G401.6 (cell line): ENCODE data around the gene LUZP2.

Source experiments
- FAIRE-seq: peaks from 2 replicates; lab custom pipeline; 2012; peaks lifted over from hg19 to GRCh38; lab: Jason Lieb, UNC

The LUZP2 gene

DNA sequence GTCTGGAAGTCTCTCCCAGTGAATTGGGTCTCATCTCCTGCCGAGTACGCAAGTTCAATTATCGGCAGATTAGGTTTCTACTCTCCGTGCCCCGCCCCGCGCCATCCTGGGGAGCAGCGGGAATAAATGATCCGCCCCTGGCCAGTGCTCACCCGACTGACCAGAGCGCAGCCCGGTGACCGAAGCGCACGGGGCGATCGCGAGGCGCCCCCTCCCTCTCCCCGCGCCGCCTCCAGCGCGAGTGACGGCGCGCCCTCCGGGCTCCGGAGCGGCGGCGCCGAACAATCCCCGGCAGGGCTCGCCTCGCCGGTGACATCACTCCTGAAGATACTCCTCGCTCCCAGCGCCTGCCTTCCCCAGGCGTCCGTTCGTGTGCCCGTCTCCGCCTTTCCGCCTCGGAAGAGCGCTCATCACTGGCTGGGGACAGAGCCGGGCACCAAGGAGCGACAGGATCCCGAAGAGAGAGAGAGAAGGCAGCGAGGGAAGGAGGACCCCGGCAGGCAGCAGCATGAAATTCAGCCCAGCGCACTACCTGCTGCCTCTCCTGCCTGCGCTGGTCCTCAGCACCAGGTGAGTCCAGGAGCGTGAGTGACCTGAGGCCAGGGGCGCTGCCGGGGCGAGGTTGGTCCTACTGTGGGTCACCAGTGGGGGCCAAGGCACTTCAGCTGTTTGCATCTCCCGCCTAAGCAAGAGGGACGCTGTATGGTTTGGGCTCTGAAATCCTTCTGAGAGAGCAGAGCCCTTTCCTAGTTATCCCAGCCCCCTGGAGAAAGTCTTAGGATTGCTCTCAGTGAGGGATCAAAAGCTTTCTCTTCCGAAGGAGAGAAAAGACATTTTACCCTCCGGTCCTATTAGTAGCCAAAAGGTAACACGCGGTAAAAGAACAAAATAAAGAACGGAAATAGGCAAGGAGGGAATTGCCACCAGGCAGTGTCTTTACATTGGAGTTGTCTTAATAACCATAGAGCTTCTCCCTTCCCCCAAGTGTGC, at the start of gene LUZP2:
LUZP2 (plus strand) TSS at position 318 of the 990 bp plus-strand sequence.
- no peak for FAIRE-seq

DNA sequence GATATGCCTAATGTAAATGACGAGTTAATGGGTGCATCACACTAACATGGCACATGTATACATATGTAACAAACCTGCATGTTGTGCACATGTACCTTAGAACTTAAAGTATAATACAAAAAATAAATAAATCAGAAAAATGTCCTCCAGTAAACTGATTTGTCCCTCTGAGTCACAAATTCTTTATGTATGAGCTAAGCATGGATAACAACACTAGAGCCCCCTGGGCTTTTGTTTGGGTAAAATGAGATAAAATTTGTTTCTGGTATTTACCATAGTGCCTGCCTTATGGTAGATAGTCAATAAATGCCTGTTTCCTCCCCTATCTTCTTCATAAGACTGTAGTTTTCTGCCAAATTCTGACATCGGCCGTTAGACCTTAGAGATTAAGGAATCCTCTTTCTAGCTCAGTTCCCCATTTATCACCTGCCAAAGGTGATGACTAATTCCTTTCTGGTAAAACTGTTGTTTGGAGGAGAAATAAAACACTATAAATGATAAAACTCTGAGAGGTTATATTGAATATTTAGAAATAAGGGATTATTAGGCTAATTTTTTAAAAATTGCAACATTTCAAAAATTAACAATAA, 43.6 kb upstream of the LUZP2 start:
- FAIRE-seq, result no peak

DNA sequence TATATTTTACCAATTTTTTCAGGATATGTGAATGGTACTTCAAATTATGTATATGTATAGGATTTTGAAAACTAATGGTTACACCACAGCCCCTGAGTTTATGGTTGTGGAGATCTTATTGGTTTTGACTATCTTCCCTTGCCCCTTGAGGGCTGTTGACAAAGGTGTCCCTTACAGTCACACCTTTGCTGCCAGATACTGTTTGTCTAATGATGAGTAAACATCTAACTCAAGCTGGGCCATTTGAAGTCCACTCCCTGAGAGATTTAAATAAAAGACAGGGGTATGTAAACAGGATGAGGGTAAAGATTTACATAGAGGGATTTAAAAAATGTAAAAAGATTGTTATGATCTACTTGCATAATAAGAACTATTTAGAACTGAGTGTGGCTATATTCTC, 38.9 kb upstream of the LUZP2 start:
- no peak for FAIRE-seq

DNA sequence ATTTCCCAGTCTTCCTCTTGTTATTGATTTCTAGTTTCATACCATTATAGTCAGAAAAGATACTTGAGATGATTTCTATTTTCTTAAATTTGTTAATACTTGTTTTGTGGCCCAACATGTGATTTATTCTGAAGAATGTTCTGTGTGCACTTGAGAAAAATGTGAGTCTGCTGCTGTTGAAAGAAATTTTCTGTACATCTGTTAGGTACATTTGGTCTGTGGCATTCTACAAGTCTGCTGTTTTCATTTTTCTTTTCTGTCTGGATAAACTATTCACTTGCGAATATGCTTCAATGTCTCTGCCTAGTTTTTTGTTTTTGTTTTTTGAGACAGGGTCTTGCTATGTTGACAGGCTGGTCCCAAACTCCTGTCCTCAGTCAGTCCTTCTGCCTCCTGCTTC, 26.4 kb upstream of the LUZP2 start:
- FAIRE-seq, result no peak

DNA sequence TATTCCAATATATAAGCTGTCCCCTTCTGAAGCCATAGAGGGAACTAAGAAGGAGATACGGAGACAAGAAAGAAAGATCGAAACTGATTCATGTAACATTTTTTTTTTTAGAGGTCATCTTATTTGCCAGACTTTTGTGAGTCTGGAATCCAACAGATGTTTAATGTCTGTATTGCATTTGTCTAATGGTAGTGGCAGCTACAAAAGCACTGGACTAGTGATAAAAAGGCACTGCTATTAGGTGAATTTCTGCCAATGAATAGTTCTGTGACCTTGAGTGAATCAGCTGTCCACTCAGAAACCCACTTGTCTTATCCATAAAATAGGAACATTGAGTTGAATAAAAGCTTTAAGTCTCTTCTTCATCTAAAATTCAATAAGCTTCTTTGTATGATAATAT, 25.8 kb upstream of the LUZP2 start:
- no peak for FAIRE-seq

DNA sequence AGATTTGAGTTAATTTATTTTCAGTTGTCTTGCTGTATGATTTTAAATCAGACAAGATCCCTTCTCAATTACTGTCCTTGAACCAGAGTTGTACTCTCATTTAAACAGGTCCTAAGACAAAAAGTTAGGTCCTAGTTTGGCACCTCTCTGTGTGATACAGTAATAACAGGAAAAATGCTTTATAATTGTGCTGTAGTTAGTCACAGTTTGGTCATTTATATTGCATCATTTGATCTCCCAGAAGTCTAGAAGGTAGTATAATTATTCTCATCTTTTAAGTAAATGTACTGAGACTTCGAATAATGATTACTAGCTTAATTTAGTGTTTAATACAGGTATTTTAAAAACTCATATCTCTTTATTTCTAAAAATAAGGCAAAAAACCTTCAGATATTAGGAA, 18.1 kb upstream of the LUZP2 start:
- FAIRE-seq, result no peak

DNA sequence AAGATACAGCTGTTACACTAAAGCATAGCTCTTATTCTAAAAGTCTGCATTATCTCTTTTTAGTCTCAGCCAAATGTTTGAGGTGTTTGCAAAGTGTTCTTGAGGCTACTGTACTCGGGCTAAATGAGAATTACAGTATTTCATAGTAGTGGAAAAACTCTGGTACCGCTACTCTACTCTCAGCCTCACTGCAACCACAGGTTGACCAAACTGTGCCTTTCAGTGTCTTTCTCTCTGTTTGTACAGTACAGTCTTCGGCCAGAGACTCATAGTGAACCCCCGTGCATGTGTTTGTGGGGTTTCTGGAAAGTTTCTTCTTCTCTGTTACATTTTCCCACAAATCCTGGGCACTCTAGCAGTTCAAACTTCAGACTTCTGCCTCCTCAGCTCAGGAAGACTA, 7.4 kb upstream of the LUZP2 start:
- no peak for FAIRE-seq

DNA sequence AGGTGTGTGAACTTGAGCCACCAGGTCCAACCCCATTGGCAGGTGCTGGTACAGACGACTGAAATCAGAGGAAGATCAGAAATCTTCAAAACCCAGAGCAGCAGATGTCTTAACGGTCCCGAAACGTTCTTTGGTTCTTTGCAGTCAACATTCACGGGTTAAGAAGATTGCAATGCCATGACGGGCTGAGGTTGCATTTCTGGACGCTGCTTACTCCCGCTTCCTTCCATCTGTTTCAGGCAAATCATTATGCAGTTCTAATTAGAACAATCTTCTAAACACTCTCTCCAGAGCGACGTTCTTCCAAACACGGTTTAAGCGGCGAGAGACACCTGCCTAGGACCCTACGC, 492 bp upstream of the LUZP2 start:
- FAIRE-seq, result no peak

DNA sequence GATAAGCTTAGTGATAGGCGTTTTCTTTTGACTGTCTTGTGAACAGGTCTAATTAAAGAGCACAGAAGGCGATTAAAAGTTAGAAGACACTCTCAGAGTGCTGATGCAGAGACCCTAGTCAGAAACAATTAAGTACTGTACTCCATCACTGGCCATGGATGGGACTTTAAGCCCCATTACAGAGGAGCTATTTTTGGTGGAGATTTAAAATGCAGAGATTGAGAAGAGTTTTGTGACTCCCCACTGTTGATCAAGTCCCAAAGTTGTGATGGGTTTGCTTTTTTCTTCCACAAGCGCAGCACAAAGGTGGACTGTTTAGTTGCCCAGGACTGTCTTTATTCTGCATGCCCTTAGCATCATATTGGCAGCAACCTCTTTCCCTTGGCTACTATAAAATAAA, 978 bp downstream of the LUZP2 start:
- FAIRE-seq, result no peak

DNA sequence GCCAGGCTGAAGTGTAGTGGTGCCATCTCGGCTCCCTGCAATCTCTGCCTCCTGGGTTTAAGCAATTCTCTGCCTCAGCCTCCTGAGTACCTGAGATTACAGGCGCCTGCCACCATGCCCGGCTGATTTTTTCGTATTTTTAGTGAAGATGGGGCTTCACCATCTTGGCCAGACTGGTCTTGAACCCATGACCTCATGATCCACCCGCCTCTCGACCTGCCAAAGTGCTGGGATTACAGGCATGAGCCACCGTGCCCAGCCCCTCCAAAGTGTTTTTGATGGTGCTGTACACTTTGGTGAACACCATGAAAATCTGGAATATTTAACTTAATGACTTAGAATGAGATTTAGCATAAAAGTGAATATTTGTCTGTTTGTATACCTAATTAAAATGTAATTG, 5.6 kb downstream of the LUZP2 start:
- no peak for FAIRE-seq

DNA sequence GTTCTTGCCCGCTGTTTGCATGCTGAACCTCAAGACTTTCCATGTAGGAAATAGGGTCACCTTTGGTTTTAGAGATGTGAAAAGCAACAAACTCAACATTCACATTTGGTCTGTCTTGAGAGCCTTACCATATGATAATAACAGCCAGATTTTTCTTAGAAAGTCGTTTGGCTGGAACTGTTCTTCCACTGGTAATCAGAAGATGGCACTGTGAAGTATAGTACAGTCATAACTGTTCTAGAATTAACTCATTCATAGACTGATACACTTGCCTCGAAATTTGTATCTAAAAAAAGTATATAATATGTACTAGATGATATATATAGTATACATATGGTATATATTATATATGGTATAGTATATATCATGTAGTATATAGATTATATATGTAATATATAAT, 12.3 kb downstream of the LUZP2 start:
- FAIRE-seq, result no peak

DNA sequence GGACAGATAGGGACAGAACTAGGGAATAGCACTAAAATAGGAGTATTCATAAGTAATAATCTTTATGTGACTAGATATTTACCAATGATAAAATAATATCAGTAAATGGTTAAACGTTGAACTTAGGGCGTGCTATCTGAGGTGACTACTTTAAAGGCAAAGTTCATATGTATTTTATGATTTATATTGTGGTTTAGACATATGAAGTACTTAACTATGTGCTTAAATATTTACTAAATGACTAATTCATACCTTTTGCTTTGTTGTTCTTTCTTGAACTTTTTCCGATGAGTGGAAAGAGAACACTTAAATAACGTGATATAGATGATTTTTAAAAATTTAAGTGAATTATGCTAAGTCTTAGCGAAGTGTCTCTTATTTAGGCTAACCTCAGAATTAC, 14.7 kb downstream of the LUZP2 start:
- no peak for FAIRE-seq

DNA sequence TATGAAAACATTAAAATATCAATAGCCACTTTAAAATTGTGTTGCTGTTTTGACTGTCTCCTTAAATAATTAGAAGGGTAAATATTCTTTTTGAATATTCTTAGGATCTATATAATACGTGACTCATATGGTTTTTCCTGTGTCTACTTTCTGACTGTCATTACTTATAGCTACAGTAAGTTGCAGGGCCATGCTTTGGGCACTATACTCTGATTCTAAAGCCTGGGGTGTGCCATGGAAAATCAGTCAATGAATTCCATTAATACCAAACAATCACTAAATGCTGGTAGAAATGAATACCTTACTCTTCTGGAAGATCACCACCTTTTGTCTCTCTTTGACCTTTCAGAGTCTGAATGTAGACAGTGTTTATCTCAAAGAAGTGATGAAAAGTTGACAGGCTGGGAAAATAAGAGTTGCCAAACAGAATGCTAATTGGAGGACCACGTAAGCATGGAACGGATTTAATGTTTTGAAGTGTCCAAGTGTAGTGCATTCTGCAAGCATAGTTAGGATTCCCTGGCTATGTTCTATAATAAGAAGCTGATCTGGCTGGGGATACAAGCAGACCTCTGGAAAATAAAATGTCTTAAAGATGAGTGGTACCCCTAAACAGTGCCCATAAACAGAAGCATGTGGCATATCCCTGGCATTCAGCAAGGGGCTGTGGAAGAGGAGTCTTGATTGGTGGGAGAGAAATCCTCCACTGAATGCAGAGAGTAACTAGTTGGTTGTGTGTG, 16.8 kb downstream of the LUZP2 start:
- FAIRE-seq, result no peak

DNA sequence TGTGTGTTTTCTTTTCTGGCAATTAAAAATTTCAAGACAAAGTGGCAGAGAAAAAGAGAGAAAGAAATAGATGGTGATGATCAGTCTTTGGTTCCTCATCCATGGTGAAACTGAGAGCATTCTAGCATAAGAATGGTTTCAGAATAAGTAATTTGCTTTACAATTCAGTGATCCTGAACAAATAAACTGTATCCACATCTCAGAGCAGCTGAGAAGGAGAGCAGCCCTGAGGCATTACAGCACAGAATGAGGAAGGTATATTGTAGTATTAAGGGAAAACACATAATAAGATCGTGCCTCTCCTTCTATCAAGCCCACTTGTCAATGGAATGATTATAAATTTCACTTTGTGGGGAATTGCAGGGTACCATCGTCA, 17.4 kb downstream of the LUZP2 start:
- FAIRE-seq, result no peak

DNA sequence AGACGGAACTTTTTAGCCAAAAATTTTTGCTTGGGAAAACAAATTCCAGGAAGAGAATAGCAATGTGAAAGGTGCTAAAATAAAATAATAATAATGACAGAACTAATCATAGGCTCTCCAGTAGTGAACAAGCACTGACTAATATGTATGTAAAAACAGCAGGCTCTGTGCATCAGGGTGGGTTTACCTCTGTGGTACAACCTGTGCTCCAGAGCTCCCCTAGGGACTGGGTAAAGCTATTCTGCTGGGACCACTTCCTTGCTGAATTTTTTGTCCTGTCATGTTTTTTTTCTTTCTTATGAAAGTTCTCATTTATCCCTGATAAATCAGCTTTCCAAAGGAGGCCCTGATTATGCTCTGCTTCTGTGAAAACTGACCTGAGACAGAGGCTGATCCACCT, 18.8 kb downstream of the LUZP2 start:
- no peak for FAIRE-seq

DNA sequence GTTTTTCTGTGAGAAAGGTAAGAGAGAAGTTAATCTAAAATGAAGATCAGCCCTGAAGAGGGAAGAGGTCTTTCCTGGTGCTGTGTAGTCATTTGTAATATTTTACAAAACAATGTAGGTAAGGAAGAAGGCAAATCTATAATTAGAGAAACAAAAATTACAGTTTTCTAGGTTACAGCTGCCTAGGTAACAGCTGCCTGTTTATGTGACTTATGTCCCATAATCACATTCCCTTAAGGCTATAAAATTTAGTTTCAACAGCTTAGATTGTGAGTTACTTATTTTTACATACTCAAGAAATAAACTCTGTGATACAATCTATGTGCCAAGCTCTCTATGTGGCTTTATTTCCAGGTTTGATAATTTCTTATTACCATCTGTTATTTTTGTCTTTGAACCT, 19.8 kb downstream of the LUZP2 start:
- FAIRE-seq, result no peak

DNA sequence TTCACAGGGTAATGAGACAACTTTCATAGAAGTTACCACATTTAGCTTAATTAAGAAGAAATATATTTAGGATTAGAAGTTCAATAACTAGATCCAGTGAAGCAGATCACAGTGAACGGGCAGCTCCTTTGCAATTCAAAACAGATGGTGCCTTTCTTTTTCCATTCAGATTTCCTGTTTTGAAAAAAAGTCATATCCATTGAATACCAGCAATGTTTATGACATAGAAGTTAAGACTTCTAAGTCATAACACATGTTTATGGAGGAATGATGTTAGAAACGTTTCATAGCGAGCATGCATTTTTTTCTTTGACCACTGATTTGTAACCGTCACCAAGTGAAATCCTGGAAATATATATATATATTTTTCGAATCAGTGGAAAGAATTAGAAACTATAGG, 24.7 kb downstream of the LUZP2 start:
- FAIRE-seq, result no peak

DNA sequence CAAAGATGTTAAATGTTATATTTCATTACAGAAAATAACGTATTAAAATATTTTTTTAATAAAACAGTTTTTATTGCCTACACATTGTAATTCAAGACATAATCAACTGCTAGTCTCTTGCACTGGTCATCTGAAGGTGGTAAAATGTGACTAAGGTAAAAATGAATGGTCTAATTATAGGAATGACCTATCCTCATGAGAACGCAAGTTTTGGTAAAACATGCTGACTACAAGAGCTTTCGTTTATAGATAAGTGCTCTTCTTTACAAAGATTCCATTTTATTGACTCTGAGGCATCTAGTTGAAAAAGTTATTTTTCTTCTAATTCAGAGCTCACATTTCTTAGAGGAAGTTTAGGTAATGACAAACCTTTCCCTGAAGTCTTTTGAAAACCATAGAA, 27.3 kb downstream of the LUZP2 start:
- FAIRE-seq, result no peak

DNA sequence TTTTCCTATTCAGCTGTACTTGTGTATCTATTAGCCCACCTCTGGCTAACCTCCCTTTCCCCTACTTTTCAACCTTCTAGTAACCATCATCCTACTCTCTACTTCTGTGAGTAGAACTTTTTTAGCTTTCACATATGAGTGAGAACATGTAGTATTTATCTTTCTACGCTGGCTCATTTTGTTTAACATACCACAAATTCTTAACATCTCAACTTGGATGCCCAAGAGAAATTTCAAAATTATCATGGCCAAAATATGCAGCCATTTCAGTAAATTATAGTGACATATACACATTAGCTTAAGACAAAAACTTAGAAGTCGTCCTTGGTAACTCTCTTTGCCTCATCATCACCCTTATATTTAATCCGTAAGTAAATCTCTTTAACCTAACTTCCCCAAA, 34.7 kb downstream of the LUZP2 start:
- FAIRE-seq, result no peak

DNA sequence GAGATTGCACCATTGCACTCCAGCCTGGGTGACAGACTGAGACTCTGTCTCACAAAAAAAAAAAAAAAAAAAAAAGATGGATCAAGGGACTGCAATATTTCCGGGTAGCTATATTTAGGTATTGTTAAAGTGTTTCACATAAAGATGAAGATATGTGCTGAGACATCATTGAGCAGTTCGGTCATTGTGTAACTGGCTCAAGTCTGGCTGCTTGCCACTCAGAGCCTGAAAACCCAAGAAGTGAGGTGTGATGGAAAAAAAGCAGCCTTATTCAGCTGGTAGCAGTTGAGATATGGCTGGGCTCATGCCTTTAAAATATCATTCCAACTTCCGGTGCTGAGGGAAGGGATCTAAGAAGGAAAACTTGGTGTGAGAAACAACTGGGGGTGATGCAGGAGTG, 46.9 kb downstream of the LUZP2 start:
- no peak for FAIRE-seq

DNA sequence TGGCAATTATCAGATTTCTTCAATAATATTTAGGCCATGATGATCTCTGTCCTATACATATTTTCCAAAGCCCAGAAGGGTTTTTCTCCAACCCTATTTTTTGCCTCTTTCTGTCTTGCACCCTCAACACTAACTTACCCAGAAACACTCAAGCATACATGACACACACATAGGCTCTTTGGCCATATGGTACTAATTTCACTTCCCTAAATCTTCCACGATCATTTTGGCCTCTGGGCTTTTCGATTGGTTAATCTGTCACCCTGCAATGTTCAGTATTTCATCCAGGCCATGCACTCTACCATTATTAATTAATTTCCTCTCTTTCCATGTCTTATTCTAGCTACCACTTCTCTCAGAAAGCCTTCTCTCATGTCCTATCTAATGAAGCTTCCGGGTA, 59.8 kb downstream of the LUZP2 start:
- FAIRE-seq, result no peak

DNA sequence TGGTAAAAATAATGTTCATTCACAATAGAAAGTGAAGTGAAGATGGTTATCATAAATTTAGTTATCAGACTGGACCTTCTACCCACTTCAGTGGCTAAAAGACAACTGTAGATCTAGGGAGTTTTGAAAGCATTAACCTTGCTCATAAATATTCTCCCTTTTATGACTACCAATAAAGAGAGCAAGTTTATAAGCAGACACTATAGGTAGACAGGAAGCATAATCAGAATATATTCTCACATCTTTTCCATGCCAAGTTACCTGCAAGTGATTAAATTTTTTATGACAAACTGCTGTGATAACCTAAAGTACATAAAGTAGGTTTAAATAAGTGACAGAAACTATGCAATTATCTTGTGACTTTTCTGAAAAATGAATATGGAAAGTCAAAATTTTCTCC, 62.5 kb downstream of the LUZP2 start:
- no peak for FAIRE-seq

DNA sequence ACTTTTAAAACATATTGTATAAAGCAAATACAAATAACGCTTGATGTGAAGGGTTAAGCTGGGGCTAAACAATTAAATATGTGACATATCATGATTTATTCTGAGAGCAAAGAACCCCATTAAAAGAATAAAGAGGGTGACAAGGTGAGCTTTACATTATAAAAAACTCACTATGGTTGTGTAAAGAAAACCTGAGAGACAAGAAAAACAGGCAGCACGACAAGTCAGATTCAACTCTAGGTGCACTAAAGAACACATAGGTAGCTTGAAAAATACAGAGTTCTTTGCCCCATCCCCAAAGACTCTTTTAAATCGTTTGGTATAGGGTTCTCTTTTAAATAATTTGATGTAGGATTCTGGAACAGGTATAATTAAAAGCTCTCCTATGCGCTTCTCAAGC, 63.5 kb downstream of the LUZP2 start:
- FAIRE-seq, result no peak
